Bronchial epithelial cell (primary cell): Measurements from ENCODE around the gene NOVA2. TPM values are rescaled to one million over a fixed set of nuclear protein-coding genes. Genes with fewer than 3 reads are reported as not detected.

ENCODE experiments used
- DNase-seq: peaks from one replicate; pipeline ENCODE4 v3.0.0-alpha.2; 2010; ENCODE audit warnings: low read depth
- FAIRE-seq: peaks from 2 replicates; lab custom pipeline; 2011; peaks lifted over from hg19 to GRCh38; lab: Jason Lieb, UNC
- H3K27me3 ChIP-seq: 2 replicates; pipeline ENCODE4 v1.5.1; 2011; ENCODE audit warnings: low read length; ENCODE audit not compliant: control insufficient read depth, insufficient read depth
- H3K36me3 ChIP-seq: 2 replicates; pipeline ENCODE4 v1.5.1; 2011; ENCODE audit warnings: low read length; ENCODE audit not compliant: control insufficient read depth, insufficient read depth
- H3K4me3 ChIP-seq: 2 replicates; pipeline ENCODE4 v1.5.1; 2011; ENCODE audit warnings: mild to moderate bottlenecking, low read depth, low read length, control low read depth
- total RNA-seq: library from RNA; depleted of rRNA; stranded (reverse); fragments of >200 nt; gene quantifications from 2 replicates; pipeline ENCODE4 v1.2.1, GENCODE V29; 2014
- TF ChIP-seq, protein P1 (sequence below): IDR thresholded peaks from 2 replicates; pipeline ENCODE4 v1.5.1; 2011; ENCODE audit warnings: mild to moderate bottlenecking, moderate library complexity, low read length, control low read depth, inconsistent platforms; ENCODE audit not compliant: insufficient read depth, severe bottlenecking

Gene NOVA2
- total RNA-seq, 1 donor from 2014 or later = not detected

DNA sequence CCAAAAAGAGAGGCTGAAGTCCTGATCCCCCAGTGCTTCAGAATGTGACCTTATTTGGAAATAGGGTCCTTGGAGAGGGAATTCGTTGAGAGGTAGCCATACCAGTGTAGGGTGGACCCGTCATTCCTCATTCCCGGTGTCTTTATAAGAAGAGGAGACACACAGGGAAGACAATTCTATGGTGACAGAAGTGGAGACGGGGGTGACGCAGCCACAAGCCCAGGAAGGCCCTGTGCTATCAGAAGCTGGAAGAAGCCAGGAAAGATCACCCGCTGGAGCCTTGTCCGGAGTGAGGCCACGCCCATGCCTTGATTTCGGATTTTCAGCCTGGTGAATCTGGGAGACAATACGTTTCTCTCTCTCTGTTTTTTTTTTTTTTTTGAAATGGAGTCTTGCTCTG lies 68.7 kb downstream of the NOVA2 start:
- TF ChIP-seq, protein P1, sequence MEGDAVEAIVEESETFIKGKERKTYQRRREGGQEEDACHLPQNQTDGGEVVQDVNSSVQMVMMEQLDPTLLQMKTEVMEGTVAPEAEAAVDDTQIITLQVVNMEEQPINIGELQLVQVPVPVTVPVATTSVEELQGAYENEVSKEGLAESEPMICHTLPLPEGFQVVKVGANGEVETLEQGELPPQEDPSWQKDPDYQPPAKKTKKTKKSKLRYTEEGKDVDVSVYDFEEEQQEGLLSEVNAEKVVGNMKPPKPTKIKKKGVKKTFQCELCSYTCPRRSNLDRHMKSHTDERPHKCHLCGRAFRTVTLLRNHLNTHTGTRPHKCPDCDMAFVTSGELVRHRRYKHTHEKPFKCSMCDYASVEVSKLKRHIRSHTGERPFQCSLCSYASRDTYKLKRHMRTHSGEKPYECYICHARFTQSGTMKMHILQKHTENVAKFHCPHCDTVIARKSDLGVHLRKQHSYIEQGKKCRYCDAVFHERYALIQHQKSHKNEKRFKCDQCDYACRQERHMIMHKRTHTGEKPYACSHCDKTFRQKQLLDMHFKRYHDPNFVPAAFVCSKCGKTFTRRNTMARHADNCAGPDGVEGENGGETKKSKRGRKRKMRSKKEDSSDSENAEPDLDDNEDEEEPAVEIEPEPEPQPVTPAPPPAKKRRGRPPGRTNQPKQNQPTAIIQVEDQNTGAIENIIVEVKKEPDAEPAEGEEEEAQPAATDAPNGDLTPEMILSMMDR = no peak
- no peak for FAIRE-seq
- Histone ChIP-seq H3K27me3 (no peaks in the 10 kb centered on the region), H3K4me3 (no peak overlapping the region), H3K36me3 (no peaks in the 10 kb centered on the region)
- no peak for DNase-seq

DNA sequence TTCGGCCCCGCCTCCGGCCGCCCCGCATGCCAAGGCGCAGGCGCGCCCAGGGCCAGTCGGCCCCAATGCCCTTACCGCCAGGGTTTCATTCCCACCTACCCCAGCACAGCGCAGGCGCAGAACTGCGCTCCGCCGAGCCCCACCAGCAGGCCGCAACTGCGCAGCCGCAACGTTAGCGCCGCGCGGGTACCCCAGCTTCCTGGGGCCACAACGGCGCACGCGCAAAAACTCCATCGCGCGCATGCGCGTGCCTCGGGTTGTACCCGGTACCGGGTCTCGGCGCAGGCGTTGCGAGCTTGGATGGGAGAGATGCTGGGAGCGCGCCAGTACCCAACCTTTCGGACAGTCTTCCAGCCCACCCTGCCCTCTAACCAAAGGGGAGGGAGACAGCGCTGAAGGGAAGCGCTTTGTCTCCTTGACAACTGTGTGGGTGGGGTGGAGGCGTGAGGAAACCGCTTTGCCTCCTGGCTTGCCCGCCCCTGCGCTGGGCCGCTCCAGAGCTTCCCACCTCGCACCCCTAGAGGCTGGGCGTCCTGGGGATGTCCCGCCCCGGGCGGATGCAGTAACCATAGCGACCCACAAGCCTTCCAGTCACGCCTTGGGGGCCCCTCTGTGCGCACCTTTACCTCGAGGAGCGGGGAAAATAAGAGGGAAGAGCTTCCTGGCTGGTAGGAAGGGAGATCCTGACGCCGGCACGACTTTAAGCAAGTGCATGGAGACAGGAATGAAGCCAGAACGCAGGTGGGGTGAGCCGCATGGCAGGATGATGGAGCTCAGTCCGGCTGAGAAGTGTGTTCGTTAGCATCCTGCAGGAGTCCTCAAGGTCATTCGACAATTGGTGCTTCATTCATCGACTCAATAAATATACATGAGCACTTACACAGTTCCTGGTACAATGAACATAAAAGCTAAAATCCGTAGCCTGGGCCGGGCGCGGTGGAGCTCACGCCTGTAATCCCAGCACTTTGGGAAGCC lies 70.7 kb downstream of the NOVA2 start:
- TF ChIP-seq, protein P1 = no peak
- FAIRE-seq (no peak), DNase-seq (peak; percentile 93)
- no peaks in the 10 kb centered on the region for H3K27me3 ChIP-seq
- H3K36me3 ChIP-seq = no peaks in the 10 kb centered on the region
- H3K4me3 ChIP-seq = peak overlapping the region; percentile 74

DNA sequence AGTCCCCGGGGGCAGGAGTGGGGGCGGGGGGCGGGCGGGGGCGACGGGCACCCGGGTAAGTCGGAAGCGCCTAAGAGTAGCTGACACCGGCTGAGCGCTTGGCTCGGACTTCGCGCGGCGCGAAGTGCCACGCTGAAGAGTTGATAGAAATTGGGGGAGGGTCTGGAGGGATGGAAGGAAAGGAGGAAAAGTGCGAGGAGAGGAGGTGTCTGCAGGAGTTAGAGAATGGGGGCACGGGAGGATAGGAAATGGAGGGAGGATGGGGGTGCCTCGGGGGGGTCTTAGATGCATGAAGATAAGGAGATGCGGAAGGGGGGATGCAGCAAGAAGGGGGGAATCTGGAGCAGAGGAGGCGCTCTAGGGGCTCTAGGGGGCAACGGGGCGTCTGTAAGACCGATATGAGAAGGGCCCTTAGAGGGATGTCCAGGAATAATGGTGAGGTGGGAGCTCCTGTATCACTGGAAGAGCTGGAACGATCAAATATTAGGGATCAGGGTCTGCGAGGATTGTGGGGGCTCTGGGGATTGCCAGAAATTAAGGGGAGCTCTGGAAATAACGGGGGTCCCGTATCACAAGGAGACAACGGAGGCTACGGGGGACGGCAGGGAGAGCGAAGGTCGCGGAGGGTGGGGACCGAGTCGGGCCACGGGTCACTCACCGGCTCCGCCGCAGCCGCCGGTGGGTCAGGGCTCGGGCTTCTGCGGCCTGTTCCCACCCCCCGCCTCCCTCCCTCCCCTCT lies 71.6 kb downstream of the NOVA2 start, which contains the start of gene MYPOP:
Gene MYPOP, minus strand, starts transcription at position 702 of the 739 bp plus-strand sequence. CDS start 840 bp downstream, outside the sequence.
- TF ChIP-seq, protein P1 = no peak
- no peak for FAIRE-seq
- Histone ChIP-seq H3K27me3 (no peaks in the 10 kb centered on the region), H3K4me3 (peak within 1 kb of the TSS; percentile 74), H3K36me3 (no peaks in the 10 kb centered on the region)
- no peak for DNase-seq

DNA sequence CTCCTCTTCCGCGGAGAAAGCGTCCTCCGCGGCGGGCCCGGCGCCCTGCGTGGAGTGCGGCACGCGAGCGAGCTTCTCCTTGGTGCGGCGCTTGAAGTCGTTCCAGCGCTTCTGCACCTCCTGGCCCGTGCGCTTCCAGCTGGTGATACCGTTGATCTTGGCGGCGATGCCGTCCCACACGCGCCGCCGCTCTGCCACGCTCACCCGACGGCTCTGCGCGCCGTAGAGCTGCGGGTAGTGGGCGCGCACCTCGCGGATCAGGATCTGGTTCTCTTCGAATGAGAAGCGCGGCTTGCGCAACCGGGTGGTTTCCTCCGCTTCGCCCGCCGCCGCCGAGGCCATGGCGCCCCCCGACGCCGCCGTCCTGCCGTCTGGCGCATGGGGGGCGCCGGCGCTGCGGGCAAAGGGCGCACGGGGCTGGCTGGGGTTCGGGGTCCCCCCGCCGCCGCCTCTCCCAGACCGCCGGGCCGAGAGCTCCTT lies 72.2 kb downstream of the NOVA2 start:
- TF ChIP-seq, protein P1 = no peak
- FAIRE-seq (no peak), DNase-seq (no peak)
- Histone ChIP-seq H3K27me3 (no peaks in the 10 kb centered on the region), H3K4me3 (peak overlapping the region; percentile 74), H3K36me3 (no peaks in the 10 kb centered on the region)

DNA sequence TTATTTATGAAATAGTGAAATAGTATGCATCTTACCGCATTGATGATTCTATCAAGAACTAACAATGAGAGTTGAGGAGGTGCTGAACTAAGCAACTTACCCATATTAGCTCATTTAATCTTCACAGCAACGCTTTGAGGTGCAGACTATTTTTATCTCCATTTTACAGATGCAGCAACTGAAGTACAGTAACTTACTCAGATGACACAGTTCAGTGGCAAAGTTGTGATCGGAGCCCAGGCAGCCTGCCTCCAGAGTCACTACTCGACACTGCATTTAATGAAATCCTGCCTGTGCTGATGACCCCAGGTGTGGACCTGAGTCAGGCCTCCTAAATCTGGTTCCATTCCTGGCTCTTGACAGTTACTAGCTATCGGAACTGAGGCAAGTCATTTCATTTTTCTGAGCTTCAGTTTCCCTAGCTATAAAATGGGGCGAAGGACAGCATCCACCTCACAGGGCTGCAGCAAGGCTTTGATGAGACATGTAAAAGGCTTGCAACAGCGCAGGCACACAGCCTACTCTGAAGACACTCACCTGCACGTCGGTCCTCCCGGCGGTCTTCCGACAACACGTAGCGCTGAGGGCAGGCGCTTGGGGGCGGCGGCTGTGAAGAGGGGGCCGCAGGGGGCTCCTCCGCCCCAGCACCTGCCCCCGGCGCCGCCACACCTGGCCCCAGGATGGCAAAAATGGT lies 72.8 kb downstream of the NOVA2 start:
- TF ChIP-seq, protein P1 = no peak

More for the DNA sequence above, 72.8 kb downstream of the NOVA2 start:
- FAIRE-seq (no peak), DNase-seq (no peak)
- H3K36me3 ChIP-seq = no peaks in the 10 kb centered on the region
- peak overlapping the region; percentile 74 for H3K4me3 ChIP-seq
- H3K27me3 ChIP-seq = no peaks in the 10 kb centered on the region
